SU-DHL-6 (cell line): ENCODE data around the gene LSM7.

Experiments used
- CTCF ChIP-seq: fragments of 200-600 bp; sonication (generic); IDR thresholded peaks from one replicate; pipeline ENCODE4 v1.5.1; 2017; ENCODE audit warnings: antibody characterized with exemption, mild to moderate bottlenecking, low read length, moderate library complexity; ENCODE audit not compliant: insufficient read depth, poor library complexity, severe bottlenecking
- EZH2phosphoT487 ChIP-seq: fragments of 200-600 bp; sonication (generic), shearing (Covaris generic); conservative IDR thresholded peaks from 2 replicates; pipeline ENCODE4 v1.6.1; 2018; ENCODE audit warnings: mild to moderate bottlenecking, antibody characterized with exemption, low read length, moderate library complexity, mixed read lengths

DNA sequence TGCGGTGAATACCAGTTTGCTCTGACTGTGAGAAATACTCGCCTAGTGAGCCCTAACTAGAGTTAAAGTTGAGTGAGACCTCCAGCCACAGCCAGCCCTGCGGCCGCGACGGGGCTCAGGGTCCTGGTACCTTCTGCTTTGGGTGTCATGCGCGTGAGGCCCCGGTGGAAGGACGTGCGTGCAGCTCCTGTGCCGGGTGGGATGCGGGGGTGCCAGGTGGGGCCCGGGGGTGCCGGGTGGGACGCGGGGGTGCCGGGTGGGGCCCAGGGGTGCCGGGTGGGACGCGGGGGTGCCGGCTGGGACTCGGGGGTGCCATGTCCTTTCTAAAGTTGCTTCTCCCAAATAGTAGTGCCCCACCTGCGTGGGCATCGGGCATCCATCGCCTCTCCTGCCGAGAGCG lies 23.2 kb upstream of the LSM7 start:
- TF ChIP-seq CTCF (no peak), EZH2phosphoT487 (no peak)
